Measurements from ENCODE around the gene BCL11A. TPM values are rescaled to one million over a fixed set of nuclear protein-coding genes. Genes with fewer than 3 reads are reported as not detected.

Gene BCL11A
- polyA plus RNA-seq, 3 donors: 8.7 to 15.6 (median 11.1) TPM

- Mint-ChIP-seq H3K27ac (peak overlapping the region in 5 of 7 donors; percentile 94 to 99 (median 99)), H3K4me1 (peaks cover 50% of the 10 kb centered on the region), H3K36me3 (peaks cover 33 to 41% of the 10 kb centered on the region in 2 donors), H3K9me3 (peaks cover 0 to 3% (median 0%) of the 10 kb centered on the region in 7 donors), H3K27me3 (ENCODE audit: low read depth in 3 of 3) (no peaks in the 10 kb centered on the region), H3K4me3 (no peak overlapping the region)
- 90% methylated on average over 4 of the region's 4 CpGs for WGBS (ENCODE audit: insufficient coverage)
- no peaks in the 10 kb centered on the region for H4K20me1 ChIP-seq (ENCODE audit: insufficient read depth, low read length)
- intact Hi-C loops (cut with micrococcal nuclease): loop anchor here (2.0 to 5.0 kb wide), 2 partner anchors 31 to 35 kb away; partner anchors contain the start of gene BCL11A (in 1 of the 2)
- H3K27me3 ChIP-seq (ENCODE audit: control insufficient read depth in 2 of 2, insufficient read depth in 2 of 2, low read length in 2 of 2): no peaks in the 10 kb centered on the region
- H3K4me3 ChIP-seq (replicated peaks in 1 of 3; ENCODE audit: low read depth in 2 of 3, low read length in 3 of 3): no peak overlapping the region
- no peak overlapping the region for H3K9ac ChIP-seq (ENCODE audit: insufficient read depth, low read length, poor library complexity, severe bottlenecking)
- no peak overlapping the region for H3K4me2 ChIP-seq (replicated peaks; ENCODE audit: extremely low read depth, low read length, poor library complexity, severe bottlenecking)
- no peak overlapping the region for H2AFZ ChIP-seq (ENCODE audit: insufficient read depth, low read depth, low read length, poor library complexity, severe bottlenecking)
- no peak for DNase-seq
- peaks cover 88% of the 10 kb centered on the region for H3K79me2 ChIP-seq (ENCODE audit: insufficient read depth, low read length)
- no peaks in the 10 kb centered on the region for H3K9me3 ChIP-seq (replicated peaks in 1 of 2; ENCODE audit: control insufficient read depth in 1 of 2, insufficient read depth in 1 of 2, low read length in 2 of 2)
- no peak for TF ChIP-seq CTCF (IDR thresholded peaks at IDR 0.05)
- H3K36me3 ChIP-seq (replicated peaks in 1 of 2; ENCODE audit: control insufficient read depth in 1 of 2, insufficient read depth in 2 of 2, low read length in 2 of 2): peaks cover 4 to 21% of the 10 kb centered on the region in 2 donors
- peaks cover 35% of the 10 kb centered on the region in 2 donors for H3K4me1 ChIP-seq (ENCODE audit: control insufficient read depth in 1 of 2, insufficient read depth in 2 of 2, low read length in 2 of 2)
- peak overlapping the region in 1 of 2 donors; percentile 97 for H3K27ac ChIP-seq (ENCODE audit: low read depth in 1 of 2, low read length in 2 of 2)
Observed at GRCh38 chr2:60517446-60517845, 36.0 kb downstream of the BCL11A start.

GRCh38 chr2:60516826-60517225 lies 36.6 kb downstream of the BCL11A start:
- peaks cover 31 to 36% of the 10 kb centered on the region in 2 donors for H3K36me3 Mint-ChIP-seq
- peak overlapping the region; percentile 56 for H3K4me2 ChIP-seq (replicated peaks; ENCODE audit: extremely low read depth, low read length, poor library complexity, severe bottlenecking)
- TF ChIP-seq CTCF (IDR thresholded peaks at IDR 0.05): no peak
- peaks cover 51% of the 10 kb centered on the region for H3K4me1 Mint-ChIP-seq
- H2AFZ ChIP-seq (ENCODE audit: insufficient read depth, low read depth, low read length, poor library complexity, severe bottlenecking): no peak overlapping the region
- H4K20me1 ChIP-seq (ENCODE audit: insufficient read depth, low read length): no peaks in the 10 kb centered on the region
- no peaks in the 10 kb centered on the region for H3K27me3 ChIP-seq (ENCODE audit: control insufficient read depth in 2 of 2, insufficient read depth in 2 of 2, low read length in 2 of 2)
- H3K79me2 ChIP-seq (ENCODE audit: insufficient read depth, low read length): peaks cover 88% of the 10 kb centered on the region
- DNase-seq: no peak
- peaks cover 41% of the 10 kb centered on the region in 2 donors for H3K4me1 ChIP-seq (ENCODE audit: control insufficient read depth in 1 of 2, insufficient read depth in 2 of 2, low read length in 2 of 2)
- H3K36me3 ChIP-seq (replicated peaks in 1 of 2; ENCODE audit: control insufficient read depth in 1 of 2, insufficient read depth in 2 of 2, low read length in 2 of 2): peaks cover 4 to 20% of the 10 kb centered on the region in 2 donors
- intact Hi-C loops (cut with micrococcal nuclease): loop anchor here (1.0 to 5.0 kb wide), 3 partner anchors 32 to 35 kb away; partner anchors contain the start of gene BCL11A (in 1 of the 2)
- peaks cover 0 to 3% (median 0%) of the 10 kb centered on the region in 7 donors for H3K9me3 Mint-ChIP-seq
- H3K27me3 Mint-ChIP-seq (ENCODE audit: low read depth in 3 of 3): no peaks in the 10 kb centered on the region
- H3K9ac ChIP-seq (ENCODE audit: insufficient read depth, low read length, poor library complexity, severe bottlenecking): peak overlapping the region; percentile 59
- peak overlapping the region; percentile 78 to 83 for H3K4me3 Mint-ChIP-seq
- H3K4me3 ChIP-seq (replicated peaks in 1 of 3; ENCODE audit: low read depth in 2 of 3, low read length in 3 of 3): peak overlapping the region in 2 of 3 experiments; percentile 49 to 65
- H3K27ac Mint-ChIP-seq: peak overlapping the region; percentile 94 to 100 (median 99)
- 98% methylated on average over 3 of the region's 4 CpGs for WGBS (ENCODE audit: insufficient coverage)
- peak overlapping the region in 1 of 2 donors; percentile 97 for H3K27ac ChIP-seq (ENCODE audit: low read depth in 1 of 2, low read length in 2 of 2)
- no peaks in the 10 kb centered on the region for H3K9me3 ChIP-seq (replicated peaks in 1 of 2; ENCODE audit: control insufficient read depth in 1 of 2, insufficient read depth in 1 of 2, low read length in 2 of 2)
